Measurements from ENCODE around the gene QPRT.
"Not testable (repeated sequence)": the region's sequence is repeated elsewhere in the genome, so short reads cannot be mapped to it uniquely, and the experiment has no call there.

The QPRT gene

GRCh38 chr16:29678691-29679267, at the start of gene QPRT:
Gene QPRT (plus strand): TSS chr16:29679180. CDS start chr16:29679198, 18 bp downstream.
- peak in 33 of 56 donors; percentile 5 to 68 (median 32) for DNase-seq

GRCh38 chr16:29629318-29629717, 49.7 kb upstream of the QPRT start:
- not testable (repeated sequence) for DNase-seq

- not testable (repeated sequence) for DNase-seq
These were observed 47.3 kb upstream of the QPRT start for GRCh38 chr16:29631658-29632057.

GRCh38 chr16:29635902-29636301, 43.1 kb upstream of the QPRT start:
- not testable (repeated sequence) for DNase-seq

GRCh38 chr16:29636368-29636767, 42.6 kb upstream of the QPRT start:
- DNase-seq = not testable (repeated sequence)

GRCh38 chr16:29638751-29639150, 40.2 kb upstream of the QPRT start:
- DNase-seq = not testable (repeated sequence)

GRCh38 chr16:29641561-29641960, 37.4 kb upstream of the QPRT start:
- no peak for DNase-seq

- DNase-seq = no peak
These were observed 35.4 kb upstream of the QPRT start for GRCh38 chr16:29643596-29643995.

GRCh38 chr16:29644338-29644857, 34.6 kb upstream of the QPRT start:
- DNase-seq = peak in 1 of 56 donors; percentile 5

- no peak for DNase-seq
These were observed 33.8 kb upstream of the QPRT start for GRCh38 chr16:29644973-29645693.

GRCh38 chr16:29645694-29646187, 33.2 kb upstream of the QPRT start:
- DNase-seq = no peak

GRCh38 chr16:29646947-29647346, 32.0 kb upstream of the QPRT start:
- no peak for DNase-seq

- DNase-seq = no peak
These were observed 29.1 kb upstream of the QPRT start for GRCh38 chr16:29649588-29650494.

- DNase-seq = no peak
These were observed 28.2 kb upstream of the QPRT start for GRCh38 chr16:29650771-29651170.

GRCh38 chr16:29651774-29652349, 27.1 kb upstream of the QPRT start:
- DNase-seq = no peak

- no peak for DNase-seq
These were observed 25.5 kb upstream of the QPRT start for GRCh38 chr16:29653471-29653870.

- DNase-seq = not testable (repeated sequence)
These were observed 25.1 kb upstream of the QPRT start for GRCh38 chr16:29653890-29654289.

- no peak for DNase-seq
These were observed 22.1 kb upstream of the QPRT start for GRCh38 chr16:29656688-29657523.

GRCh38 chr16:29658705-29659104, 20.3 kb upstream of the QPRT start:
- DNase-seq = no peak

Data from amygdala (tissue), 56 donors.